MCF 10A (cell line): Measurements from ENCODE around the gene CDK14. TPM values are rescaled to one million over a fixed set of nuclear protein-coding genes. Genes with fewer than 3 reads are reported as not detected.

Experiments
- BruUV-seq: library from RNA; stranded (reverse); fragments of 400-500 nt; replicated peaks from 2 replicates; lab custom pipeline; 2021; lab: Mats Ljungman, UMichigan
- CTCF ChIA-PET: fragments of 300-600 bp; sonication (Branson Sonifier 250); formaldehyde crosslinking; extraction: SDS; loops from one replicate; lab custom pipeline; 2021; ENCODE audit warnings: antibody characterized with exemption, inconsistent platforms; lab: Yijun Ruan, JAX
- POLR2A ChIA-PET: fragments of 300-600, 350-650 bp; sonication (Branson Sonifier 250); formaldehyde crosslinking; extraction: SDS; loops from one replicate; lab custom pipeline; 2020; ENCODE audit warnings: antibody characterized with exemption, inconsistent platforms; lab: Yijun Ruan, JAX
- DNase-seq: peaks from one replicate; pipeline ENCODE4 v3.0.0-alpha.2; 2018; ENCODE audit not compliant: unreplicated experiment
- H3K27ac Mint-ChIP-seq: one replicate; pipeline ENCODE4 v1.8.0; 2022; ENCODE audit warnings: mild to moderate bottlenecking, low read depth, mixed read lengths; ENCODE audit not compliant: unreplicated experiment
- H3K27me3 Mint-ChIP-seq: one replicate; pipeline ENCODE4 v1.8.0; 2022; ENCODE audit warnings: mixed read lengths; ENCODE audit not compliant: insufficient read depth, unreplicated experiment
- H3K36me3 Mint-ChIP-seq: one replicate; pipeline ENCODE4 v1.8.0; 2022; ENCODE audit warnings: mild to moderate bottlenecking, moderate library complexity, mixed read lengths; ENCODE audit not compliant: insufficient read depth, unreplicated experiment
- H3K4me1 Mint-ChIP-seq: one replicate; pipeline ENCODE4 v1.8.0; 2022; ENCODE audit warnings: mixed read lengths; ENCODE audit not compliant: insufficient read depth, unreplicated experiment
- H3K4me3 Mint-ChIP-seq: one replicate; pipeline ENCODE4 v1.8.0; 2022; ENCODE audit warnings: mild to moderate bottlenecking, moderate library complexity, mixed read lengths; ENCODE audit not compliant: unreplicated experiment
- H3K9me3 Mint-ChIP-seq: one replicate; pipeline ENCODE4 v1.8.0; 2022; ENCODE audit warnings: mixed read lengths; ENCODE audit not compliant: unreplicated experiment
- intact Hi-C: fragments of 100-400 bp; cut with micrococcal nuclease; formaldehyde crosslinking; loops from 2 replicates; pipeline ENCODE4 v1.14.1; 2022
- total RNA-seq: library from RNA; stranded (reverse); gene quantifications from 2 replicates; pipeline ENCODE4 v1.2.3, GENCODE V29; 2022
- TF ChIP-seq, protein P1 (sequence below): fragments of 200-600 bp; IDR thresholded peaks from one replicate; pipeline ENCODE4 v1.8.0; 2022; ENCODE audit warnings: antibody characterized with exemption, mild to moderate bottlenecking; ENCODE audit not compliant: unreplicated experiment

Gene CDK14
- total RNA-seq, 1 experiment from 2014 or later: 32.0 TPM

DNA sequence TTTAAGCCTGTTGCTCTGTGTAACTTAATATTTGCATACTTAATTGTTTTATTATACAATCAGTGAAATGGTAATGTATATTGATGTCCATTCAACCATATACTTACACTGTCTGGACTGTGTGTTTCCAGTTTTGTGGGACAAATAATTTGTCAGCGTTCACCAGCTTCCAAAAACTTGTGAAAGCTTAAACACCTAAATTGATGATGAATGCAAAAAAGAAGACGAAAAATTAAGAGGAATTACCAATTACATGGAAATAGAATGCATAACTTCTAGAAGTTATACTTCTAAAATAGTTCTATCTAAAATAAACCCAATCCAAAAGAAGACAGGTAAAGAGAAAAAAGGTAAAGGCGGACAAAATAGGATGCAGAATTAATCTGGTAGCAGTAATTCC, 513.1 kb downstream of the CDK14 start:
- Mint-ChIP-seq H3K9me3 (no peaks in the 10 kb centered on the region), H3K27me3 (no peaks in the 10 kb centered on the region), H3K4me1 (no peaks in the 10 kb centered on the region), H3K4me3 (no peak overlapping the region), H3K27ac (no peak overlapping the region), H3K36me3 (peaks cover 16% of the 10 kb centered on the region)
- ChIA-PET POLR2A (no interaction called here), CTCF (interaction anchor here (0.6 to 2.3 kb wide), 2 partner anchors 11 to 19 kb away, joined by 3 to 10 read pairs; no protein-coding TSS in a partner anchor)
- TF ChIP-seq, protein P1, sequence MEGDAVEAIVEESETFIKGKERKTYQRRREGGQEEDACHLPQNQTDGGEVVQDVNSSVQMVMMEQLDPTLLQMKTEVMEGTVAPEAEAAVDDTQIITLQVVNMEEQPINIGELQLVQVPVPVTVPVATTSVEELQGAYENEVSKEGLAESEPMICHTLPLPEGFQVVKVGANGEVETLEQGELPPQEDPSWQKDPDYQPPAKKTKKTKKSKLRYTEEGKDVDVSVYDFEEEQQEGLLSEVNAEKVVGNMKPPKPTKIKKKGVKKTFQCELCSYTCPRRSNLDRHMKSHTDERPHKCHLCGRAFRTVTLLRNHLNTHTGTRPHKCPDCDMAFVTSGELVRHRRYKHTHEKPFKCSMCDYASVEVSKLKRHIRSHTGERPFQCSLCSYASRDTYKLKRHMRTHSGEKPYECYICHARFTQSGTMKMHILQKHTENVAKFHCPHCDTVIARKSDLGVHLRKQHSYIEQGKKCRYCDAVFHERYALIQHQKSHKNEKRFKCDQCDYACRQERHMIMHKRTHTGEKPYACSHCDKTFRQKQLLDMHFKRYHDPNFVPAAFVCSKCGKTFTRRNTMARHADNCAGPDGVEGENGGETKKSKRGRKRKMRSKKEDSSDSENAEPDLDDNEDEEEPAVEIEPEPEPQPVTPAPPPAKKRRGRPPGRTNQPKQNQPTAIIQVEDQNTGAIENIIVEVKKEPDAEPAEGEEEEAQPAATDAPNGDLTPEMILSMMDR: no peak
- BruUV-seq: no TSS peak
- DNase-seq: no peak
- intact Hi-C loops: loop anchor here (5.0 kb wide), 1 partner anchor 158 kb away; no protein-coding TSS in a partner anchor

DNA sequence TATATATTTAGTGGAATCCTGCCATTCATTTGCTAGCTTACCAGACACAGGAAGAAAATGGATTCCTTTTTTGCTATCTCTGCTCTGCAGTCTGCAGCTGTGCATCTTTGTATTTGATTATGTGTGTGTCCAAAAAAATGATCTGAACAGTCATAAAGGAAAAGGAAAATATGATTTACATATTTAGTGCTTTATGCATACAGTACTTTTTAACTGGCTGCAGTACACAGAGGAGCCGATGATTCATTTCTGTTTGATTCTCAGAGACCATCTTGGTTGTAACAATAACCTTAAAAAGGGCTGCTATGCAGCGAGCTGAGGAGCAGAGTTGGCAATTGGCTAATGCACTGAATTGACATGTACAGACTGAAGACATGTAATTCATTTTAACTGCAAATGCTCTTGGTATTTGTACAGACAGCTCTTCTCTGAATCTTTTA, 516.8 kb downstream of the CDK14 start:
- no peak for DNase-seq
- H3K9me3 Mint-ChIP-seq: no peaks in the 10 kb centered on the region
- no peak overlapping the region for H3K4me3 Mint-ChIP-seq
- H3K27ac Mint-ChIP-seq: no peak overlapping the region
- no TSS peak for BruUV-seq
- POLR2A ChIA-PET: no interaction called here
- CTCF ChIA-PET: interaction anchor here (0.6 to 1.2 kb wide), 3 partner anchors 97 to 584 kb away, joined by 3 to 5 read pairs (median 4); no protein-coding TSS in a partner anchor
- no peaks in the 10 kb centered on the region for H3K4me1 Mint-ChIP-seq
- peaks cover 20% of the 10 kb centered on the region for H3K36me3 Mint-ChIP-seq
- intact Hi-C loops: no loop called here
- no peaks in the 10 kb centered on the region for H3K27me3 Mint-ChIP-seq
- TF ChIP-seq, protein P1: no peak

DNA sequence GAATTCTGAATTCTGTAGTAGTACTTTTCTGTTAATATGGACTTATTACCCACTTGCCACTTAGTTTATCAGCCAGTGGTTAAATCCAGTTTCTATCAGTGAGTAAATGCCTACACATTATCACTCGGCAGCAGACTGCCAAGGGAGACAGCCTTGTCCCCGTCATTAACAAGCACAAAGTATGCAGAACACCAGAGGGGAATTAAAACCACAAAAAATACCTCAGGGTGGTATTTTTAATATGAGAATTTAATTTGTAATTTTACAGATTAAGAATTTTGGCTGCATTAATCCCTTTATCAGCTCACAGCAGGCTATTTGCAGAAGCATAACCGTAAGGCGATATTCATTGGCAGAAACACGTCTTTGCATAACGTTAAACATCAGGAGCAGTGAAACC, 518.1 kb downstream of the CDK14 start:
- H3K4me3 Mint-ChIP-seq: no peak overlapping the region
- H3K9me3 Mint-ChIP-seq: no peaks in the 10 kb centered on the region
- BruUV-seq: no TSS peak
- ChIA-PET POLR2A (no interaction called here), CTCF (no interaction called here)
- H3K27ac Mint-ChIP-seq: peak overlapping the region; percentile 55
- TF ChIP-seq, protein P1: no peak
- no peak for DNase-seq
- H3K27me3 Mint-ChIP-seq: no peaks in the 10 kb centered on the region
- H3K4me1 Mint-ChIP-seq: no peaks in the 10 kb centered on the region
- intact Hi-C loops: no loop called here
- H3K36me3 Mint-ChIP-seq: peaks cover 25% of the 10 kb centered on the region

DNA sequence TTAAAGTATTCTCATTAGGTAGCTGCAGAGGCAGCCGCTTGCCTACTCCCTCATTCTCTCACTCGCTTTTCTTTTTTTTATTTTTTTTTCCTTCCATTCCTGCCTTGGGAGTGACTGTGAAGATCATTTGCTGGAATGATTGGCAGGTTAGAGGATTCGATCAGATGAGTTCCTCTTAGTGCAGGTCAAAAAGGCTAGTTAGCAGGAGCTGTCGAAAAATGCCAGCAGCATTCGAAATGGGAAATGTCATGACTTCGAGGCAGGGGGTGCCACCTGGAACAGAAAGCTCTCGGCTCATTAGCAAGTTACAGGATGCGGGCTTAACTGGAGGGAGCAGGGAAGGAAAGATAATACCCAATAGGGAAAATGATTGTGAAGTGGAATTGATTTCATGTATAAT, 530.6 kb downstream of the CDK14 start:
- ChIA-PET POLR2A (interaction anchor here (1.1 kb wide), 1 partner anchor 39 kb away, joined by 3 read pairs; no protein-coding TSS in a partner anchor), CTCF (interaction anchor here (0.7 kb wide), 1 partner anchor 229 kb away, joined by 3 read pairs; no protein-coding TSS in a partner anchor)
- Mint-ChIP-seq H3K36me3 (peaks cover 8% of the 10 kb centered on the region), H3K9me3 (no peaks in the 10 kb centered on the region), H3K4me3 (no peak overlapping the region), H3K27me3 (no peaks in the 10 kb centered on the region), H3K27ac (no peak overlapping the region), H3K4me1 (peaks cover 6% of the 10 kb centered on the region)
- no TSS peak for BruUV-seq
- DNase-seq: no peak
- TF ChIP-seq, protein P1: no peak
- intact Hi-C loops: no loop called here
